GM23338 (cell line): ENCODE results near the gene TMEM207. TPM values are rescaled to one million over a fixed set of nuclear protein-coding genes. Genes with fewer than 3 reads are reported as not detected.

Experiments
- ATAC-seq: fragments of 200-7000 bp; cut with Tn5 transposase; 3 replicates; pipeline ENCODE4 v1.9.1; 2020
- DNase-seq: peaks from one replicate; pipeline ENCODE4 v3.0.0-alpha.2; 2015; ENCODE audit warnings: low spot score
- H2AFZ ChIP-seq: fragments of 200-600 bp; sonication (generic); 2 replicates; pipeline ENCODE4 v1.8.0; 2016; ENCODE audit warnings: antibody characterized with exemption, mild to moderate bottlenecking, moderate library complexity
- H3F3A ChIP-seq: fragments of 200-600 bp; sonication (generic); replicated peaks from 2 replicates; pipeline ENCODE4 v1.8.0; 2017; ENCODE audit warnings: antibody characterized with exemption, mixed run types, low read depth
- H3K27ac ChIP-seq: fragments of 200-600 bp; sonication (generic); 2 replicates; pipeline ENCODE4 v1.6.1; 2016; ENCODE audit warnings: low read depth
- H3K27me3 ChIP-seq: fragments of 200-600 bp; sonication (generic); 2 replicates; pipeline ENCODE4 v1.8.0; 2016; ENCODE audit warnings: mild to moderate bottlenecking, mixed run types, moderate library complexity; ENCODE audit not compliant: insufficient read depth
- H3K36me3 ChIP-seq: fragments of 200-600 bp; sonication (generic); 2 replicates; pipeline ENCODE4 v1.8.0; 2016; ENCODE audit warnings: mild to moderate bottlenecking; ENCODE audit not compliant: insufficient read depth
- H3K4me1 ChIP-seq: fragments of 200-600 bp; sonication (generic); 2 replicates; pipeline ENCODE4 v1.8.0; 2016; ENCODE audit warnings: mild to moderate bottlenecking, moderate library complexity; ENCODE audit not compliant: insufficient read depth
- H3K4me2 ChIP-seq: fragments of 200-600 bp; sonication (generic); 2 replicates; pipeline ENCODE4 v1.7.1; 2017; ENCODE audit warnings: mixed run types
- H3K4me3 ChIP-seq: fragments of 200-600 bp; sonication (generic); 2 replicates; pipeline ENCODE4 v1.6.1; 2016; ENCODE audit warnings: mixed run types
- H3K79me2 ChIP-seq: fragments of 200-600 bp; sonication (generic); replicated peaks from 2 replicates; pipeline ENCODE4 v1.8.0; 2017; ENCODE audit warnings: mild to moderate bottlenecking; ENCODE audit not compliant: insufficient read depth
- H3K9me2 ChIP-seq: fragments of 200-600 bp; sonication (generic); 2 replicates; pipeline ENCODE4 v1.8.0; 2017; ENCODE audit not compliant: insufficient read depth
- H4K20me1 ChIP-seq: fragments of 200-600 bp; sonication (generic); replicated peaks from 2 replicates; pipeline ENCODE4 v1.8.0; 2017; ENCODE audit warnings: mild to moderate bottlenecking; ENCODE audit not compliant: insufficient read depth
- H3K27ac Mint-ChIP-seq: 2 replicates; pipeline ENCODE4 v1.8.0; 2020; ENCODE audit warnings: inconsistent platforms, mild to moderate bottlenecking, moderate library complexity, mixed read lengths
- H3K27me3 Mint-ChIP-seq: 3 replicates; pipeline ENCODE4 v1.8.0; 2022; ENCODE audit warnings: low read depth, mild to moderate bottlenecking, moderate library complexity, mixed read lengths, inconsistent platforms; ENCODE audit not compliant: insufficient read depth, poor library complexity
- H3K36me3 Mint-ChIP-seq: 3 replicates; pipeline ENCODE4 v1.8.0; 2021; ENCODE audit warnings: low read depth, mild to moderate bottlenecking, inconsistent platforms, moderate library complexity, mixed read lengths
- H3K4me1 Mint-ChIP-seq: 3 replicates; pipeline ENCODE4 v1.8.0; 2020; ENCODE audit warnings: mild to moderate bottlenecking, inconsistent platforms, mixed read lengths
- H3K4me3 Mint-ChIP-seq: 3 replicates; pipeline ENCODE4 v1.8.0; 2021; ENCODE audit warnings: moderate library complexity, mild to moderate bottlenecking, inconsistent platforms, mixed read lengths
- H3K9me3 Mint-ChIP-seq: 3 replicates; pipeline ENCODE4 v1.8.0; 2020; ENCODE audit warnings: moderate library complexity, mild to moderate bottlenecking, inconsistent platforms, mixed read lengths
- CTCF ChIP-seq, 2 experiments: fragments of 200-600 bp in 1 of 2; sonication (generic) in 1 of 2; conservative IDR thresholded peaks; 2 replicates each; pipeline versions ENCODE4 v1.5.1 to v1.6.1; 2016 to 2017; ENCODE audit warnings: antibody characterized with exemption in 2 of 2, low read depth in 2 of 2, mild to moderate bottlenecking in 2 of 2, moderate library complexity in 1 of 2
- ETS1 ChIP-seq: IDR thresholded peaks from 2 replicates; pipeline ENCODE4 v1.6.1; 2016; ENCODE audit warnings: antibody characterized with exemption
- EZH2phosphoT487 ChIP-seq: fragments of 200-600 bp; sonication (generic); IDR thresholded peaks from one replicate; pipeline ENCODE4 v1.8.1; 2018; ENCODE audit warnings: antibody characterized with exemption; ENCODE audit not compliant: unreplicated experiment
- NANOG ChIP-seq: IDR thresholded peaks from 2 replicates; pipeline ENCODE4 v1.6.1; 2016; ENCODE audit warnings: antibody characterized with exemption, borderline replicate concordance
- ZNF114 ChIP-seq: fragments of 250-450 bp; sonication (Bioruptor Pico); IDR thresholded peaks from 2 replicates; pipeline ENCODE4 v1.5.0; 2020; ENCODE audit warnings: mild to moderate bottlenecking, moderate library complexity
- ZNF462 ChIP-seq: fragments of 250-450 bp; sonication (Bioruptor Pico); IDR thresholded peaks from 2 replicates; pipeline ENCODE4 v1.5.0; 2020; ENCODE audit warnings: mild to moderate bottlenecking, moderate library complexity
- polyA plus RNA-seq: library from polyadenylated mRNA; unstranded; fragments of >200 nt; fragmentation: Nextera tagmentation; extraction: Ambion mirVana; gene quantifications from 2 replicates; pipeline ENCODE4 v1.2.1, GENCODE V29; 2016
- total RNA-seq: library from RNA; depleted of rRNA; stranded (reverse); fragments of >200 nt; shearing (Covaris generic); gene quantifications from 2 replicates; pipeline ENCODE4 v1.2.3, GENCODE V29; 2014
- TF ChIP-seq, protein P1 (sequence below): IDR thresholded peaks from one replicate; pipeline ENCODE4 v1.6.1; 2018; ENCODE audit warnings: antibody characterized with exemption; ENCODE audit not compliant: unreplicated experiment

The TMEM207 gene
- total and polyA plus RNA-seq, 2 experiments from 2014 or later: not detected

GRCh38 chr3:190426806-190427507 lies 22.7 kb downstream of the TMEM207 start (continued):
- no peak for TF ChIP-seq ZNF462 (CRISPR knock-in tag)

GRCh38 chr3:190425833-190426232 lies 23.9 kb downstream of the TMEM207 start:
- Mint-ChIP-seq H3K27me3 (peaks cover 4% of the 10 kb centered on the region), H3K4me1 (no peaks in the 10 kb centered on the region), H3K27ac (no peak overlapping the region), H3K36me3 (no peaks in the 10 kb centered on the region), H3K4me3 (no peak overlapping the region), H3K9me3 (peaks cover 3% of the 10 kb centered on the region; the same call in 2 of the 3 replicates)
- no peak overlapping the region for H2AFZ ChIP-seq
- no peaks in the 10 kb centered on the region for H3K79me2 ChIP-seq
- DNase-seq: no peak
- H3K4me2 ChIP-seq: no peak overlapping the region
- H3K27ac ChIP-seq: no peak overlapping the region
- H3K27me3 ChIP-seq: no peaks in the 10 kb centered on the region
- H3K9me2 ChIP-seq: no peaks in the 10 kb centered on the region
- H3F3A ChIP-seq: no peaks in the 10 kb centered on the region
- H4K20me1 ChIP-seq: no peaks in the 10 kb centered on the region
- no peaks in the 10 kb centered on the region for H3K4me1 ChIP-seq
- H3K4me3 ChIP-seq: no peak overlapping the region
- ATAC-seq: no peak
- no peaks in the 10 kb centered on the region for H3K36me3 ChIP-seq
- TF ChIP-seq ETS1: no peak
- no peak for TF ChIP-seq ZNF114 (CRISPR knock-in tag)
- TF ChIP-seq, protein P1, sequence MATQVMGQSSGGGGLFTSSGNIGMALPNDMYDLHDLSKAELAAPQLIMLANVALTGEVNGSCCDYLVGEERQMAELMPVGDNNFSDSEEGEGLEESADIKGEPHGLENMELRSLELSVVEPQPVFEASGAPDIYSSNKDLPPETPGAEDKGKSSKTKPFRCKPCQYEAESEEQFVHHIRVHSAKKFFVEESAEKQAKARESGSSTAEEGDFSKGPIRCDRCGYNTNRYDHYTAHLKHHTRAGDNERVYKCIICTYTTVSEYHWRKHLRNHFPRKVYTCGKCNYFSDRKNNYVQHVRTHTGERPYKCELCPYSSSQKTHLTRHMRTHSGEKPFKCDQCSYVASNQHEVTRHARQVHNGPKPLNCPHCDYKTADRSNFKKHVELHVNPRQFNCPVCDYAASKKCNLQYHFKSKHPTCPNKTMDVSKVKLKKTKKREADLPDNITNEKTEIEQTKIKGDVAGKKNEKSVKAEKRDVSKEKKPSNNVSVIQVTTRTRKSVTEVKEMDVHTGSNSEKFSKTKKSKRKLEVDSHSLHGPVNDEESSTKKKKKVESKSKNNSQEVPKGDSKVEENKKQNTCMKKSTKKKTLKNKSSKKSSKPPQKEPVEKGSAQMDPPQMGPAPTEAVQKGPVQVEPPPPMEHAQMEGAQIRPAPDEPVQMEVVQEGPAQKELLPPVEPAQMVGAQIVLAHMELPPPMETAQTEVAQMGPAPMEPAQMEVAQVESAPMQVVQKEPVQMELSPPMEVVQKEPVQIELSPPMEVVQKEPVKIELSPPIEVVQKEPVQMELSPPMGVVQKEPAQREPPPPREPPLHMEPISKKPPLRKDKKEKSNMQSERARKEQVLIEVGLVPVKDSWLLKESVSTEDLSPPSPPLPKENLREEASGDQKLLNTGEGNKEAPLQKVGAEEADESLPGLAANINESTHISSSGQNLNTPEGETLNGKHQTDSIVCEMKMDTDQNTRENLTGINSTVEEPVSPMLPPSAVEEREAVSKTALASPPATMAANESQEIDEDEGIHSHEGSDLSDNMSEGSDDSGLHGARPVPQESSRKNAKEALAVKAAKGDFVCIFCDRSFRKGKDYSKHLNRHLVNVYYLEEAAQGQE: no peak
- no peak for TF ChIP-seq NANOG
- no peak for TF ChIP-seq EZH2phosphoT487
- TF ChIP-seq CTCF (conservative IDR thresholded peaks at IDR 0.05; ENCODE audit: low read depth in 2 of 2): no peak
